AG09309 (cell line): Measurements from ENCODE around the gene C15orf62.
A peak's percentile ranks its signal among the peaks of the same experiment; 100 is the strongest.

Experiments
- DNase-seq: peaks from one replicate; pipeline ENCODE4 v3.0.0-alpha.2; 2010; ENCODE audit warnings: low read depth
- H3K4me3 ChIP-seq: 2 replicates; pipeline ENCODE4 v1.5.1; 2011; ENCODE audit warnings: mild to moderate bottlenecking, low read depth, low read length, moderate library complexity; ENCODE audit not compliant: control insufficient read depth
- TF ChIP-seq, protein P1 (sequence below): IDR thresholded peaks from 2 replicates; pipeline ENCODE4 v1.5.1; 2011; ENCODE audit warnings: mild to moderate bottlenecking, low read depth, low read length, inconsistent platforms; ENCODE audit not compliant: insufficient read depth, control insufficient read depth; ENCODE audit errors: missing control alignments

Gene C15orf62

GRCh38 chr15:40787344-40787841 is 17.6 kb downstream of the C15orf62 start:
- H3K4me3 ChIP-seq: no peak overlapping the region
- peak; percentile 83 for DNase-seq
- TF ChIP-seq, protein P1, sequence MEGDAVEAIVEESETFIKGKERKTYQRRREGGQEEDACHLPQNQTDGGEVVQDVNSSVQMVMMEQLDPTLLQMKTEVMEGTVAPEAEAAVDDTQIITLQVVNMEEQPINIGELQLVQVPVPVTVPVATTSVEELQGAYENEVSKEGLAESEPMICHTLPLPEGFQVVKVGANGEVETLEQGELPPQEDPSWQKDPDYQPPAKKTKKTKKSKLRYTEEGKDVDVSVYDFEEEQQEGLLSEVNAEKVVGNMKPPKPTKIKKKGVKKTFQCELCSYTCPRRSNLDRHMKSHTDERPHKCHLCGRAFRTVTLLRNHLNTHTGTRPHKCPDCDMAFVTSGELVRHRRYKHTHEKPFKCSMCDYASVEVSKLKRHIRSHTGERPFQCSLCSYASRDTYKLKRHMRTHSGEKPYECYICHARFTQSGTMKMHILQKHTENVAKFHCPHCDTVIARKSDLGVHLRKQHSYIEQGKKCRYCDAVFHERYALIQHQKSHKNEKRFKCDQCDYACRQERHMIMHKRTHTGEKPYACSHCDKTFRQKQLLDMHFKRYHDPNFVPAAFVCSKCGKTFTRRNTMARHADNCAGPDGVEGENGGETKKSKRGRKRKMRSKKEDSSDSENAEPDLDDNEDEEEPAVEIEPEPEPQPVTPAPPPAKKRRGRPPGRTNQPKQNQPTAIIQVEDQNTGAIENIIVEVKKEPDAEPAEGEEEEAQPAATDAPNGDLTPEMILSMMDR: no peak

GRCh38 chr15:40787991-40788390 is 18.2 kb downstream of the C15orf62 start:
- H3K4me3 ChIP-seq: no peak overlapping the region
- DNase-seq: no peak
- TF ChIP-seq, protein P1: no peak

DNA sequence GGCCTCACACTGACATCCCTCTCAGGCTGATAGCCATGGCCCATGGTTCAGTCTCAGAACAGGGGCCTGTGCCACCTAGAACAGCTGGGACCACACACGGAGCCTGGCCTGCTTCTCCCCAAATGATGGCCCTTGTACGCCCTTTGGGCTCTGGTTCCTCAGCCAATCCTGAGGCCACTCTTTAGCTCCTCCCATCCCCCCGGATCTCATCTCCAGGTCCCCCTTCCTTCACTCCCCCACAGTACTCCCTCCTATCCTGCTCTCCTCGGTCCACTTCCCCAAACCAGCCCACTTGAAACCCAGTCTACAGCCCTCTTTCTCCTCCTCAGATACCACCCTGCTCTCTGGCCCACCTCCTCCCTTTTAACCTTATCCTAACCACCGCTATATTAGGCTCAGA is 19.3 kb downstream of the C15orf62 start:
- DNase-seq: no peak
- TF ChIP-seq, protein P1: no peak
- no peak overlapping the region for H3K4me3 ChIP-seq

DNA sequence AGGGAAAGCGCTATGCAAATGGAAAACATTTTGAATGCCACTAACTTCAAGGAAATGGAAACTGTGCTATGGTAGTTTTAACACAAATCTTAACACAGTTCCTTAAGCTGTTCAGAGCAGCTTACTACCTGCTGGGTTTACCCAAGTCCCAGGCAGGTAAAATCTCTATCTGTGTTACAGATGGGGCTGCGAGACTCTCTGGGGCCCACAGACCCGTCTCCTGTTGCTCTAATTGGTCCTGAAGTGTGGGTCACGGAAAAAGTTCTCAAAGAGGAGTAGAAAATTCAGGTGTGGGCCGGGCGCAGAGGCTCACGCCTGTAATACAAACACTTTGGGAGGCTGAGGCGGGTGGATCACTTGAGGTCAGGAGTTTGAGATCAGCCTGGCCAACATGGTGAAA is 20.2 kb downstream of the C15orf62 start:
- no peak overlapping the region for H3K4me3 ChIP-seq
- TF ChIP-seq, protein P1: no peak
- no peak for DNase-seq

DNA sequence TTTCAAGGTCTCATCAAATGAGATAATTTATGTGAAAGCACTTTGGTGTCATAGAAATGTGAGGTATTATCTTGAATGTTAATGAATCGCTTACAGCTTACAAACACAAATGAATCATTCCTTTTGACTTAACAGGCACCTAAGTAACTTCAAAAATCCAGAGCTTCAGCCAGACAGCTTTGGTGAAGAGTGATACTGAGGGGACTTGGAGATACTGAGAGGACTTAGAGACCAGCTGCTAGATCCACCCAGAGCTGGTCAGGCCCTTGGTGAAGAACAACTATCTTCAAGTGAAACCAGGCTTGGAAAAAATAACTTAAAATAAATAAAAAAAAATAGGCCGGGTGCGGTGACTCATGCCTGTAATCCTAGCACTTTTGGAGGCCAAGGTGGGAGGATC is 20.9 kb downstream of the C15orf62 start:
- no peak for DNase-seq
- H3K4me3 ChIP-seq: no peak overlapping the region
- TF ChIP-seq, protein P1: no peak

DNA sequence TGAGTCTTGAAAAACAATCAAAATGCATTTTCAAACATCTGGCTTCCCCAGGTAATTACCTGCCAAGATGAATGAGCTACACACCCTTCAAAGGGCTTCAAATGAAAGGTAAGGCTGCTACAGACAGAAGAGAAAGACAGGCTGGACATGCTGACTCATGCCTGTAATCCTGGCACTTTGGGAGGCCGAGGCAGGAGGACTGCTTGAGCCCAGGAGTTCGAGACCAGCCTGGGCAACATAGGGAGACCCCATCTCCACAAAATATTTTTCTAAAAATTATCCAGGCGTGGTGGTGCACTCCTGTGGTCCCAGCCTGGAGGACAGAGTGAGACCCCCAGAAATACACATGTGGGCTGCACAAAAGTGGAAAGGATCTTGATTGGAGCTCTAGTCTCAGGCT is 22.6 kb downstream of the C15orf62 start:
- no peak for DNase-seq

More for the DNA sequence above, 22.6 kb downstream of the C15orf62 start:
- H3K4me3 ChIP-seq: no peak overlapping the region
- TF ChIP-seq, protein P1: no peak
